ENCODE data around the gene COL4A3.

COL4A3 gene

DNA sequence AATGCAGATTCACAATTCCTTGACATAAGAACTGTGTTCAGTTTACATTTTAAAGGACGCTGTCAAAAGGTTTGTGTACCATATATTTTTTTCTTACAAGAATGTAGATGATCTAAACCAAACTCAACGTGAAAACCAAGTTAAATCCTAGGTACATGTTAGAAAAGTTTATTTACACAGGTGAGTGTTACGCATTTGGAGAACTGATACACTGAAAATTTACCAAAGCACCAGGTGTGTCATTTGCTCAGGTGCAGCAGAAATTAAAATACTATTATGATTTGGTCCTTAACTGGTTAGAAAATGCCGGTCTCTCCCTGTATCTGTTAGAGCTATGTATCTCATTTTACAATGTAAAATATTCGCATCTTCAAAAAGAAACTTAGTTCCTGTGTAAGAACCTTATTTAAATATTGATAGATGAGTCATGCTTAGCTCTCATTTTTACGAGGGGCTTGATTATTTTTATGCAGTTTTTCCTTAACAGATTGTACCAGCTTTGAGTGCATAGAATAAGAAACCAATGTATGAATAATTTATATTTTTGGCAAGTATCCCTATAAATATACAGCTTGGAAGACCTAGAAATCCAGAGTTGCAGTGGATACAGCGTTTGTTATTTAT is 185.7 kb downstream of the COL4A3 start:
- DNase-seq: no peak

DNA sequence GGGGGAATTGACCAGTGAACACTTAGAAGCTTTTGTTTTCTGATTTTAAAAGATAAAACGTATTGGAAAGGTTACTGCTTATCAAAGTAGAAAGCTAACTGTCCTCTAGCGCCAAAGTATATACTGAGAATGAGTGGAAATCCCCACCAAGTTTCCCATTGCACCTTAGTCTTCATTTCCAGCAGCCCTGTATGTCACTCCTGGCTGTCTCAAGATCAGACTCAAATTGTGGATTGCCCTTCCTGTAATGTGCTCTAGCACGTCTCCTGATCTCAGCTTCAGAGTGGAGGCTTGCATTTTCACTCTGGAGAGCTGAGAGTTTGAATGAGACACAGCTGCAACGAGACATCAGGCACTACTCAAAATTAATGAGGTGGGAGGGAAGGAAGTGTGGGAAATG is 187.2 kb downstream of the COL4A3 start:
- DNase-seq: no peak

GRCh38 chr2:227360351-227360750 is 195.9 kb downstream of the COL4A3 start:
- DNase-seq: no peak

DNA sequence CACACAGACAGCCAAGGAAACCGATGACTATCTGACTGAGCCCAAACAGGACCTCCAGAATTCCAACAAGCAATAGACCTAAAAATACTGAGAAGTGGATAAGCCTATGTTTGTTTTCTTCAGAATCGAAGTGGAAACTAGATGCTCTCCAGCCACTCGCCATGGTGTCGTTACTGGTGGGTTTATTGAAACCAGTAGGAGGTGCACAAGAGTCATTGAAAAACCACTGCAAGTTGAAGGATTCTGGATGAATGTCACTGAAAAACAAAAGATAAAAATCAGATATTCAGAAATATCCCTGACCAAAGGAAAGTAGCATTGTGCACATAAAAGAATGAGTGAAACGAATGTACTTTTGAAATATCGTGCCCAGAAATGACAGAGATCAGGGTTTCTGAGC is 199.3 kb downstream of the COL4A3 start:
- no peak for DNase-seq
